Measurements from ENCODE around the gene KRTAP4-8. TPM values are rescaled to one million over a fixed set of nuclear protein-coding genes. Genes with fewer than 3 reads are reported as not detected.
"Not testable (repeated sequence)": the region's sequence is repeated elsewhere in the genome, so short reads cannot be mapped to it uniquely, and the experiment has no call there.

KRTAP4-8 gene
- total RNA-seq: not detected in 2 replicates

DNA sequence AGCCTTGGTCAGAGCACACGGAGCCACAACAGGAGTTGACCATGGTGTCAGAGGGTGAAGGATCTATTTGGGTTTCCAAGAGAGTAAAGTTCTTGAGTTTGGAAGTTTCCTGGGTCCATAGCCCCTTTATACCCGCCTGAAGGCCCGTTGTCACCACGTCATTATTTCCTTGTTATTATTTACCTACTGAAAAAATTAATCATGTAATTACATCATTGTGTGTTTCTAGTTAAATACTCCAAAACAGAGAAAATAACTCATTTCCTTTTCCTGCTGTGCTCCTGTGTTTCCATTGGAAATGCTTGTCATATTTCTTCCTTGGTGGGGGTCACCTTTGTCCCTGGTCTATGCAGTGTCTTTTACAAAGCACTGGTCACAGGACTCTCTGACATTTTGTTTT is at the start of gene KRTAP4-8:
Gene KRTAP4-8 (minus strand): TSS at position 101 of the 400 bp plus-strand sequence. CDS start 58 bp downstream, at position 43.
- no peak for DNase-seq (ENCODE audit: low spot score)
- Mint-ChIP-seq H3K27me3 (ENCODE audit: insufficient read depth) (peaks cover 7% of the 10 kb centered on the region), H3K27ac (no peak within 1 kb of the TSS), H3K4me1 (ENCODE audit: low read depth) (no peaks in the 10 kb centered on the region), H3K4me3 (no peak within 1 kb of the TSS), H3K36me3 (ENCODE audit: low read depth) (no peaks in the 10 kb centered on the region), H3K9me3 (no peaks in the 10 kb centered on the region)
- intact Hi-C loops (cut with micrococcal nuclease): no loop called here

DNA sequence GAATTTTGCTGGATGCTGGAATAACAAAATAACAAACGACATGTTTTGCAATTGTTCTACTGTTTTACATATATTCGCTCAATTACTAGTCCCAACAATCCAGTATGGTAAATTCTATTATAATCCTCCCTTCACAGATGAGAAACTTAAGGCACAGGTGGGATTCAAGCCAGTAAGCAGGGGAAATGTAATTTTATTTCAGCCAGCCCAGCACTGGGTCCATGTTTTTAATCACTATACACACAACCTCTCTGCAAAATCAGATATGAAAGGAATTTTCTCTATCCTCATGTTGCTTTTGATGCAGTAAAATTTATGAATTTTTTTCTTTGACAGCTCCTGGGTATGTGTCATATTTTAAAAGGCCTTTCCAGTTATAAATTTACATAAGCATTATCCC is 47.3 kb upstream of the KRTAP4-8 start:
- H3K36me3 Mint-ChIP-seq (ENCODE audit: low read depth): no peaks in the 10 kb centered on the region
- no peak for DNase-seq (ENCODE audit: low spot score)
- H3K9me3 Mint-ChIP-seq: peaks cover 27% of the 10 kb centered on the region
- H3K4me3 Mint-ChIP-seq: no peak overlapping the region
- no peak overlapping the region for H3K27ac Mint-ChIP-seq
- no peaks in the 10 kb centered on the region for H3K4me1 Mint-ChIP-seq (ENCODE audit: low read depth)
- intact Hi-C loops (cut with micrococcal nuclease): no loop called here
- H3K27me3 Mint-ChIP-seq (ENCODE audit: insufficient read depth): peaks cover 3% of the 10 kb centered on the region

DNA sequence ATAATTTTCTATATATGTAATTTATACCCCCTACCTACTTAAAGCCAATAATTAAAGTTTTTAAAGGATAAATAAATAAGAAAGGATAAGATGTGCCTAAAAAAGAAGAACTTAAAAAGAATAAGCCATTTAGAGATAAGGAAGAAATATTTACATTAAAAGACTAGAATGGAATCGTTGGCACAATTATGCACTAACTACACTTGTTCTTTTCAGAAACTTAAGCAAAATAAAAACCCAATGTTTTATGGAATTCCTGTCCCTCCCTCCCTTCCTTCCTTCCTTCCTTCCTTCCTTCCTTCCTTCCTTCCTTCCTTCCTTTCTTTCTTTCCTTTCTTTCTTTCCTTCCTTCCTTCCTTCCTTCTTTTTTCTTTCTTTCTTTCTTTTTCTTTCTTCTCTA is 46.9 kb upstream of the KRTAP4-8 start:
- H3K4me3 Mint-ChIP-seq: no peak overlapping the region
- no peaks in the 10 kb centered on the region for H3K4me1 Mint-ChIP-seq (ENCODE audit: low read depth)
- peaks cover 3% of the 10 kb centered on the region for H3K27me3 Mint-ChIP-seq (ENCODE audit: insufficient read depth)
- H3K27ac Mint-ChIP-seq: no peak overlapping the region
- intact Hi-C loops (cut with micrococcal nuclease): no loop called here
- no peaks in the 10 kb centered on the region for H3K36me3 Mint-ChIP-seq (ENCODE audit: low read depth)
- peaks cover 27% of the 10 kb centered on the region for H3K9me3 Mint-ChIP-seq
- no peak for DNase-seq (ENCODE audit: low spot score)

DNA sequence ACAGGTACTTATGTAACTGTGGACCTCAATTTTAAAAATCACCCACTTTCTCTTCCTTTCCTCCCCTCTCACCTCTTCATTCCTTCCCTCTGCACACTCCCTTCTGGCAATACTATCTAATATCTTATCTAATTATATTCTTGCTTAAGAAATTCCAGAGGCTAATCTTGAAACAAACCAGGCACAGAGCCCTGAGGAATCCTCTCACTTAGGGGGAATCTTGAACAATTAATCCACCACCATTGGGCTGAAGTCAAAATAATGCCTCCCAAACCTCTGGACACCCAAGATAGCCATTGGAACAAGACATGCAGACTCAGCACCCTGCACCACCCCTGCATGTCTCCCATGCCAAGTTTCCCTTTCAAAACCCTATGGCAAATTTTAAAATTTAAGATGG is 43.4 kb upstream of the KRTAP4-8 start:
- no peak for DNase-seq (ENCODE audit: low spot score)
- Mint-ChIP-seq H3K4me3 (no peak overlapping the region), H3K27ac (no peak overlapping the region), H3K36me3 (ENCODE audit: low read depth) (no peaks in the 10 kb centered on the region), H3K27me3 (ENCODE audit: insufficient read depth) (peaks cover 1% of the 10 kb centered on the region), H3K9me3 (peaks cover 31% of the 10 kb centered on the region), H3K4me1 (ENCODE audit: low read depth) (no peaks in the 10 kb centered on the region)
- intact Hi-C loops (cut with micrococcal nuclease): no loop called here

DNA sequence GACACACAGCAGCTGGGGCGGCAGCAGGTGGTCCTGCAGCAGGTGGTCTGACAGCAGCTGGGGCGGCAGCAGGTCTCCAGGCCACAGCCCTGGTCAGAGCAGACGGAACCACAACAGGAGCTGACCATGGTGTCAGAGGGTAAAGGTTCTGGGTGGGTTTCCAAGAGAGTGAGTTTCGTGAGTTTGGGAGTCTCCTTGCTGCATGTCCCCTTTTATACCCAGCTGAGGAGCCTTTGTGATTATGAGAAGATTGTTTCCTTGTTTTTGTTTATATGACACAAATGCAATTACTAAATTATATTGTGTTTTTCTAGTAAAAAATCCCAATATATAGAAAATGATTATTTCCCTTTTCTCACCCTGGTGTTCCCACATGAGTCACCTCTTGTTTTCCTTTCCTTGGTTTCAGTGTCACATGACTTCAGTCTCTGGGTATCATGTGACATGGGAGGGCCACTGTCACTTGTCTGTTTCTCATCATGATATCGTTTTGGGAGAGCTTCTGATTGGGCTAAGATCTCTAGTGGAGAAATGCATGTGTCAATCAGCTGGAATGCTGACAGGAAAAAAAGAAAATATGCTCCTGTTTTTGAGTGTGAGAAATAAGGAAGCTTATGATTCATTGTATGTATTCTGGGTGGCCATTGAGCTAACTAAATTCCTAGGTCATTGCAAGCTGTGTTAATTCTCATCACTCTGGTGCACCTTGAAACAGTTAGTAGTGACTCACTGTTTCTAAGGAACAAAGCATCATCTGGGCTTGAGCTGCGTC is 42.6 kb upstream of the KRTAP4-8 start, which contains the start of gene KRTAP4-6:
Gene KRTAP4-6 (minus strand): TSS at position 185 of the 772 bp plus-strand sequence. CDS start 57 bp downstream, at position 128.
- DNase-seq (ENCODE audit: low spot score): no peak
- no peak within 1 kb of the TSS for H3K4me3 Mint-ChIP-seq
- peaks cover 31% of the 10 kb centered on the region for H3K9me3 Mint-ChIP-seq
- no peaks in the 10 kb centered on the region for H3K36me3 Mint-ChIP-seq (ENCODE audit: low read depth)
- intact Hi-C loops (cut with micrococcal nuclease): no loop called here
- no peak within 1 kb of the TSS for H3K27ac Mint-ChIP-seq
- no peaks in the 10 kb centered on the region for H3K4me1 Mint-ChIP-seq (ENCODE audit: low read depth)
- H3K27me3 Mint-ChIP-seq (ENCODE audit: insufficient read depth): peaks cover 1% of the 10 kb centered on the region

DNA sequence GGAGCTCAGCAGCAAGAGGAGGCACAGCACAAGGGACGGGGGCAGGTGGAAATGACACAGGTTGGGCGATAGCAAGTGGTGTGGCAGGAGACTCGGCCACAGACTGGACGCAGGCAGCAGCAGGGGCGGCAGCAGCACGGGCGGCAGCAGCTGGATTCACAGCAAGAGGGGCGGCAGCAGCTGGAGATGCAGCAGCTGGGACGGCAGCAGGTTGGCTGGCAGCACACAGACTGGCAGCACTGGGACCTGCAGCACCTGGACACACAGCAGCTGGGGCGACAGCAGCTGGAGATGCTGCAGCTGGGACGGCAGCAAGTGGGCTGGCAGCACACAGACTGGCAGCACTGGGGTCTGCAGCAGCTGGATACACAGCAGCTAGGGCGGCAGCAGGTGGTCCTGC is 41.9 kb upstream of the KRTAP4-8 start:
- H3K4me1 Mint-ChIP-seq (ENCODE audit: low read depth); H3K4me3 Mint-ChIP-seq; H3K27ac Mint-ChIP-seq; H3K27me3 Mint-ChIP-seq (ENCODE audit: insufficient read depth); DNase-seq (ENCODE audit: low spot score); H3K36me3 Mint-ChIP-seq (ENCODE audit: low read depth); intact Hi-C loops (cut with micrococcal nuclease): not testable (repeated sequence)
- peaks cover 31% of the 10 kb centered on the region for H3K9me3 Mint-ChIP-seq

DNA sequence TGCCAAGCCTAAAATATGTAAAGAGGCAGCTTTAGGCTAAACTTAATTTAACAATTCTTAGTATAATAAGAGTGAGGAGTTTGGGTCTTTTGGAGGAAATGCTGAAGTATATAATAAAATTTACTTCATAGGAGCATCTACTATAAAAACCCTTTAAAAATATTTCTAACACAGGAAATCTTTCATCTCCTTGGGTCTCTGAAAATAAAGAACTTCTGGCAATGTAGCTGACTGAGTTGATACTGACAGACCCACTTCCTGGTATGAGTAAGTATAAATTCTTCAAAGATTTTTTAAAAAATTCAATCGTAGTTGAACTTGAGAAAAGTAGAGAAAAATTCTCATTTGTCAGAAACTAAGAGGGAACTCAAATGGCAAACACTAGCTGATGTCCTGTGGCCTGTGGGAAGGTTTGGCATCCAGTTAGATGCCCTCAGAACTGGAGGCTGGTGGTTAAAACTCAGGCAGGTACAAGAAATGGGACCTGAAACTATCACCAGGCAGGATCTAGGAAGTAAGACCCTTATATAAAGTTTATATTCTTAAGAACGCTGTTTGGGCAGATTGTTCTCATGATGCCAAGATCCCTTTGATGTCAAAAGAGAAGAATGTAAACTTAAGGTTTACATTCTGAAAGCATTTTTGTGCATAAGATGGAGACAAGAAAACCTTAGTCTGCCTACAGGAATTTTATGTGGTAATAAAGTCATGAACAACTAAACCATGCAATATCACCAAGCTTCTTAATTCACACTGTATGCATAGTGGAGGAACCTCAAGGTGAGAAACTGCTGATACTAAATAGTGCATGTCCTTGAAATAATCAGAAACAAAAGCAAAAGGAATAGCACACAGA is 36.2 kb upstream of the KRTAP4-8 start:
- Mint-ChIP-seq H3K36me3 (ENCODE audit: low read depth) (no peaks in the 10 kb centered on the region), H3K4me3 (no peak overlapping the region), H3K27ac (no peak overlapping the region), H3K27me3 (ENCODE audit: insufficient read depth) (no peaks in the 10 kb centered on the region), H3K4me1 (ENCODE audit: low read depth) (no peaks in the 10 kb centered on the region), H3K9me3 (no peaks in the 10 kb centered on the region)
- intact Hi-C loops (cut with micrococcal nuclease): no loop called here
- DNase-seq (ENCODE audit: low spot score): no peak

DNA sequence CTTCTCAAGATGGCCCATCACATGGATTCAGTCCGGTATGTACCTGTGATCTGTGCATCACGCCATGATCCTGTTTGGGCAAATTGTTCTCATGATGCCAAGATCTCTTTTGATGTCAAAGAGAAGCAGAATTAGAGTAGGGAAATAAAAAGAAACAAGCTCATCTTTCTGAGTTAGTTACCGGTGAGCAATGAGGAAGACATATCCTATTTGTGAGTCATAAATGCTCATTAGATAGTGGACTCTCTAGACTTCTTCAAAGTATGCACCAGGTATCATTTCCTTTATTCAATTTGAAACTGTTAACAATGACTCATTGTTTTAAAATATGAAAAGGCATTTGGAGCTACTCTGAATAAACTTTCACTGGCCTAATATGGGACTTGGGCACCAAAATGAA is 34.0 kb upstream of the KRTAP4-8 start:
- Mint-ChIP-seq H3K27me3 (ENCODE audit: insufficient read depth) (no peaks in the 10 kb centered on the region), H3K27ac (no peak overlapping the region), H3K4me1 (ENCODE audit: low read depth) (no peaks in the 10 kb centered on the region), H3K36me3 (ENCODE audit: low read depth) (no peaks in the 10 kb centered on the region), H3K9me3 (no peaks in the 10 kb centered on the region), H3K4me3 (no peak overlapping the region)
- no peak for DNase-seq (ENCODE audit: low spot score)
- intact Hi-C loops (cut with micrococcal nuclease): no loop called here

DNA sequence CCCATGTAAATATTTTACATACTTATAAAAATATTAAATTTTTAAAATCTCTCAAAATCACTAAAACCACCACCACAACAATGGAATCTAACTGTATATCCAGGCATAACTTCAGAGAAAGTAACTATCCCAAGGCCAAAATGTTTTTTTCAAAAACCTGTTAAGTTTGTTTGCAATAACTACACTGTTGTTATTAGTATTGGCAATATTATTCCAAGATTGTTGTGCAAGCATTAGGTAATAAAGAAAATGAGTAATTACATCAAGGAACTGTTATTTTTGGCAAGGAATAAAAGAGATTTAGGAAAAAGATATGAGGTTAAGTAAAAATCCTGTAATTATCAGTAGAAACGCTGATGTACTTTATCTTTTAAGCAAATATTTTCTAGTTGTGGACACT is 29.4 kb upstream of the KRTAP4-8 start:
- peaks cover 1% of the 10 kb centered on the region for H3K9me3 Mint-ChIP-seq
- intact Hi-C loops (cut with micrococcal nuclease): no loop called here
- H3K4me3 Mint-ChIP-seq: no peak overlapping the region
- H3K36me3 Mint-ChIP-seq (ENCODE audit: low read depth): no peaks in the 10 kb centered on the region
- no peaks in the 10 kb centered on the region for H3K4me1 Mint-ChIP-seq (ENCODE audit: low read depth)
- DNase-seq (ENCODE audit: low spot score): no peak
- no peak overlapping the region for H3K27ac Mint-ChIP-seq
- H3K27me3 Mint-ChIP-seq (ENCODE audit: insufficient read depth): peaks cover 2% of the 10 kb centered on the region

DNA sequence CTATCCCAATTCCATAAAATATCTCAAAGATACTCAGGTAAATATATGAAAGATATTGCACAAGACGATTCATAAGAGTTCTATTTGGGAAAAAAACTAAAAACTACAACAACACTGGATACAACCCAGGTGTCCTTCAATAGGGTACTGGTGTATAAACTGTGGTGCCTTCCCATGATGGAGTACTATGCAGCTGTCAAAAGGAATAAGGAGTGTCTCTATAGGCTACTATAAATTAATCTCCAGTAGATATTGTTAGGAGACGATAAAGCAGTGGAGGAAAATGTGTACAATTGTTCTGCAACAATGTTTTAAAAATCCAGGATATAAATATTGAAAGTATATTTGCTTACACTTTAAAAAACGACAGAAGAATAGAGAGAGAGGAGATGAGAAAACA is 28.5 kb upstream of the KRTAP4-8 start:
- intact Hi-C loops (cut with micrococcal nuclease): no loop called here
- Mint-ChIP-seq H3K4me3 (no peak overlapping the region), H3K27me3 (ENCODE audit: insufficient read depth) (peaks cover 2% of the 10 kb centered on the region), H3K27ac (no peak overlapping the region), H3K9me3 (peaks cover 3% of the 10 kb centered on the region), H3K36me3 (ENCODE audit: low read depth) (no peaks in the 10 kb centered on the region), H3K4me1 (ENCODE audit: low read depth) (no peaks in the 10 kb centered on the region)
- no peak for DNase-seq (ENCODE audit: low spot score)

DNA sequence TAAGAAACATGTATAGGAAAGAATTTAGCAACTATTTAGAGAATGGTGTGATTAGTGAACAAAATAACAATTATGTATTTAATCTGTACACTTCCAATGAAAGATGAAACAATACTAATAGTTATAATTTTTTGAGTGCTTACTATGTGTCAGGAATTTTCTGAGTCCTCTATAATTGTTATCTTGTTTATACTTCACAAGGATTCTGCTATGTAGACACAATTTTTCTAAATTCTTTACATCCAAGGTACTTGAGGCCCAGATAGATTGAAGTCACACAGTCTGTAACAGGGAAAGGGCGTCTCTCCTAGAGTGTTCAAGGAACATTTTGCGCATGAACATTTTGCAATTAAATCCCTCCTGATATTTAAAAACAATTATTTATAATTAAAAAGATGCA is 27.1 kb upstream of the KRTAP4-8 start:
- Mint-ChIP-seq H3K36me3 (ENCODE audit: low read depth) (no peaks in the 10 kb centered on the region), H3K4me3 (no peak overlapping the region), H3K27ac (no peak overlapping the region), H3K27me3 (ENCODE audit: insufficient read depth) (peaks cover 2% of the 10 kb centered on the region), H3K4me1 (ENCODE audit: low read depth) (no peaks in the 10 kb centered on the region), H3K9me3 (peaks cover 3% of the 10 kb centered on the region)
- intact Hi-C loops (cut with micrococcal nuclease): no loop called here
- no peak for DNase-seq (ENCODE audit: low spot score)

DNA sequence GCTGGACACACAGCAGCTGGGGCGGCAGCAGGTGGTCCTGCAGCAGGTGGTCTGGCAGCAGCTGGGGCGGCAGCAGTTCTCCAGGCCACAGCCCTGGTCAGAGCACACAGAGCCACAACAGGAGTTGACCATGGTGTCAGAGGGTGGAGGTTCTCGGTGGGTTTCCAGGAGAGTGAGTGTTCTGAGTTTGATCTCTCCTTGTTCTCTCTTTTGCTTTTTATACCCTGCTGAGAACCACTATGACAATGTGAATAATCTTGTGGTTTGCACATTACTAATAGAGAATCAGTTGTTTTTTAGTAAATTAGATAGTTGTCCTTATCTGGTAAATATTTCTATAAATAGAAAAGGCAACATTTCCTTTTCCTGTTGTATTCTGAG is 26.0 kb upstream of the KRTAP4-8 start, which contains the start of gene KRTAP4-12:
Gene KRTAP4-12 (minus strand): TSS at position 192 of the 381 bp plus-strand sequence. CDS start 60 bp downstream, at position 132.
- H3K27me3 Mint-ChIP-seq (ENCODE audit: insufficient read depth); H3K27ac Mint-ChIP-seq; H3K9me3 Mint-ChIP-seq; H3K36me3 Mint-ChIP-seq (ENCODE audit: low read depth); DNase-seq (ENCODE audit: low spot score); intact Hi-C loops (cut with micrococcal nuclease); H3K4me3 Mint-ChIP-seq; H3K4me1 Mint-ChIP-seq (ENCODE audit: low read depth): not testable (repeated sequence)

DNA sequence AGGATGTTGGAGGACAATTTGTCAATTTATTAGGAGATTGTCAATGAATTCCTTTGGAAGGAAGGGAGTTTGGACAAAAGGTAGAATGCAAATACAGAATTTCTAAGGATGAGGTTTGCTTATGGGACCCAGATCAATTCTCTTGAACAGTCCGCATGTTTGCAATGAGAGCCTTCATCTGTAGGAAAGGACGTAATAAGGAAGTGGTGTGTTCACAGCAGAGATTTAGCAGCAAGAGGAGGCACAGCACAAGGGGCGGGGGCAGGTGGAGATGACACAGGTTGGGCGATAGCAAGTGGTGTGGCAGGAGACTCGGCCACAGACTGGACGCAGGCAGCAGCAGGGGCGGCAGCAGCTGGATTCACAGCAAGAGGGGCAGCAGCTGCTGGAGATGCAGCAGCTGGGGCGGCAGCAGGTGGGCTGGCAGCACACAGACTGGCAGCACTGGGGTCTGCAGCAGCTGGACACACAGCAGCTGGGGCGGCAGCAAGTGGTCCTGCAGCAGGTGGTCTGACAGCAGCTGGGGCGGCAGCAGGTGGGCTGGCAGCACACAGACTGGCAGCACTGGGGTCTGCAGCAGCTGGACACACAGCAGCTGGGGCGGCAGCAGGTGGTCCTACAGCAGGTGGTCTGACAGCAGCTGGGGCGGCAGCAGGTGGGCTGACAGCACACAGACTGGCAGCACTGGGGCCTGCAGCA is 25.5 kb upstream of the KRTAP4-8 start:
- intact Hi-C loops (cut with micrococcal nuclease); H3K4me1 Mint-ChIP-seq (ENCODE audit: low read depth); H3K9me3 Mint-ChIP-seq; DNase-seq (ENCODE audit: low spot score); H3K27me3 Mint-ChIP-seq (ENCODE audit: insufficient read depth); H3K27ac Mint-ChIP-seq; H3K4me3 Mint-ChIP-seq; H3K36me3 Mint-ChIP-seq (ENCODE audit: low read depth): not testable (repeated sequence)

All from activated T-helper 1 cell treated with anti-CD3 and anti-CD28 coated beads, Interleukin-12 subunit alpha, Interleukin-12 subunit beta, Interleukin-2, Interleukin-4 antibody, amounts not matched to agents 30 ng/mL and 10 ng/mL and 1 ng/mL, durations not matched to agents 14 hours and 24 hours and 36 hours (primary cell).